Dermis blood vessel endothelial cell (primary cell): Measurements from ENCODE around the gene ANKUB1. TPM values are rescaled to one million over a fixed set of nuclear protein-coding genes. Genes with fewer than 3 reads are reported as not detected.

Experiments used
- total RNA-seq: library from RNA; depleted of rRNA; stranded (reverse); fragments of >200 nt; gene quantifications from 2 replicates; pipeline ENCODE4 v1.2.3, GENCODE V29; 2014

Gene ANKUB1
- total RNA-seq, 1 donor from 2014 or later: not detected

Other genes starting within 250 kb of the ANKUB1 start
- 111 and 207 TPM in 2 replicates for gene WWTR1, start 134.5 kb downstream of the ANKUB1 start, total RNA-seq
- 30.8 and 38.1 TPM in 2 replicates for gene COMMD2, start 40.1 kb downstream of the ANKUB1 start, total RNA-seq
- gene RNF13, start 20.7 kb upstream of the ANKUB1 start, total RNA-seq: 62.6 and 75.7 TPM in 2 replicates
- 16.8 and 39.8 TPM in 2 replicates for gene PFN2, start 178.3 kb upstream of the ANKUB1 start, total RNA-seq